ENCODE measurements around the gene RHBDL1.

Gene RHBDL1

DNA sequence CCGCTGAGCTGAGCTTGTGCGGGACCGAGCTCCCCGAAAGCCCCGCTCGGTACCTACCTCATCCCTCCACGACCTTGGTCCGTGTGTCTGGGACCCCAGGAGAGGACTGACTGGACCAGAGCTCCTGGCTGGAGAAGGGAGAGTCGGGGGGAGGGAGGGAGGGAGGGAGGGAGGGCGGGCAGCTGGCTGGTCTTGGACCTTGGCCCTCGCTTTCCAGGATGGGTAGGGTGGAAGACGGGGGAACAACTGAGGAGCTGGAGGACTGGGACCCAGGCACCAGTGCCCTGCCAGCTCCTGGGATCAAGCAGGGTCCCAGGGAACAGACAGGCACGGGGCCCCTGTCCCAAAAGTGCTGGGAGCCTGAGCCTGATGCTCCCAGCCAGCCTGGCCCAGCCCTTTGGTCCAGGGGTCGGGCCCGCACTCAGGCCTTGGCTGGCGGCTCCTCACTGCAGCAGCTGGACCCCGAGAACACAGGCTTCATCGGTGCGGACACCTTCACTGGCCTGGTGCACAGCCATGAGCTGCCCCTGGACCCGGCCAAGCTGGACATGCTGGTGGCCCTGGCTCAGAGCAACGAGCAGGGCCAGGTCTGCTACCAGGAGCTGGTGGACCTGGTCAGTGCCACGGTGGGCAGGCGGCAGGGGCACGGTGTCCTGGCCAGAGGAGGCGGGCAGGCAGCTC lies 553 bp downstream of the RHBDL1 start:
- DNase-seq (ENCODE audit: low read depth) = no peak

DNA sequence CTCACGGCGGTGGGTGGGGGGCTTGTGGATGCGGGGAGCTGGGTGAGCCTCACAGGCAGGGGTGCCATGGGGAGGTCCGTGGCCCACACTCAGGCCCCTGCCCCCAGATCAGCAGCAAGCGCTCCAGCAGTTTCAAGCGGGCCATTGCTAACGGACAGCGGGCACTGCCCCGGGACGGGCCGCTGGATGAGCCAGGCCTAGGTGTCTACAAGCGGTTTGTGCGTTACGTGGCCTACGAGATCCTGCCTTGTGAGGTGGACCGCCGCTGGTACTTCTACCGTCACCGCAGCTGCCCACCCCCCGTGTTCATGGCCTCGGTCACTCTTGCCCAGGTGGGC lies 1.1 kb downstream of the RHBDL1 start:
- DNase-seq (ENCODE audit: low read depth) = no peak

DNA sequence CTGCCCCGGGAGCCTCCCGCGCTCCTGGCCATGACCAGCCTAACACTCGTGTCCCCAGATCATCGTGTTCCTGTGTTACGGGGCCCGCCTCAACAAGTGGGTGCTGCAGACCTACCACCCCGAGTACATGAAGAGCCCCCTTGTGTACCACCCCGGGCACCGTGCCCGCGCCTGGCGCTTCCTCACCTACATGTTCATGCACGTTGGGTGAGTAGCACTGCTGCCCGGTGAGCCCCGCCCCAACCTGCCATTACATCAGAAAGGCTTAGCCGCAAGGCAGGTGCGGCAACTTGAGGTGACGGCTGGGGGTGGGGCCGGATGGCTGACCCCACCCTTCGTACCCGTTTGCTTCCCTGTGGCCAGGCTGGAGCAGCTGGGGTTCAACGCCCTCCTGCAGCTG lies 1.4 kb downstream of the RHBDL1 start:
- no peak for DNase-seq (ENCODE audit: low read depth)

DNA sequence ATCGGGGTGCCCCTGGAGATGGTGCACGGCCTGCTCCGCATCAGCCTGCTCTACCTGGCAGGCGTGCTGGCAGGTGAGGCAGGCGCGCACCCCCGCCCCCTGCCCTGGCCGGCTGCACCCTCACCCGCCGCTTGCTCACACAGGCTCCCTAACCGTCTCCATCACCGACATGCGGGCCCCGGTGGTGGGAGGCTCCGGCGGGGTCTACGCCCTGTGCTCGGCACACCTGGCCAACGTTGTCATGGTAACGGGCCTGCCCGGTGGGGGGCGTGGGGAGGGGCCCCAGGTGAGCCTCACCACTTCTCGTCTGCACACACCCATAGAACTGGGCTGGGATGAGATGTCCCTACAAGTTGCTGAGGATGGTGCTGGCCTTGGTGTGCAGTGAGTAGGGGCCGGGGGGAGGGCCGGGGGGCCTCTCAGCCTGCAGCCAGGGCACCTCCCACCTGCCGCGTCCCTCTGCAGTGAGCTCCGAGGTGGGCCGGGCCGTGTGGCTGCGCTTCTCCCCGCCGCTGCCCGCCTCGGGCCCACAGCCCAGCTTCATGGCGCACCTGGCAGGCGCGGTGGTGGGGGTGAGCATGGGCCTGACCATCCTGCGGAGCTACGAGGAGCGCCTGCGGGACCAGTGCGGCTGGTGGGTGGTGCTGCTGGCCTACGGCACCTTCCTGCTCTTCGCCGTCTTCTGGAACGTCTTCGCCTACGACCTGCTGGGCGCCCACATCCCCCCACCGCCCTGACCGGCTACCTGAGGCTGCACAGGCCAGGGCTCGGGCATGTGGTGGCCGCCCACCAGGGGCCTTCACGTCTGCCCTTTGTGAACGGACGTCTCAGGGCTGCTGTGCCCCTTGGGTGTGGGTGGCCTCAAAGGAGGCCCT lies 2.1 kb downstream of the RHBDL1 start:
- no peak for DNase-seq (ENCODE audit: low read depth)

DNA sequence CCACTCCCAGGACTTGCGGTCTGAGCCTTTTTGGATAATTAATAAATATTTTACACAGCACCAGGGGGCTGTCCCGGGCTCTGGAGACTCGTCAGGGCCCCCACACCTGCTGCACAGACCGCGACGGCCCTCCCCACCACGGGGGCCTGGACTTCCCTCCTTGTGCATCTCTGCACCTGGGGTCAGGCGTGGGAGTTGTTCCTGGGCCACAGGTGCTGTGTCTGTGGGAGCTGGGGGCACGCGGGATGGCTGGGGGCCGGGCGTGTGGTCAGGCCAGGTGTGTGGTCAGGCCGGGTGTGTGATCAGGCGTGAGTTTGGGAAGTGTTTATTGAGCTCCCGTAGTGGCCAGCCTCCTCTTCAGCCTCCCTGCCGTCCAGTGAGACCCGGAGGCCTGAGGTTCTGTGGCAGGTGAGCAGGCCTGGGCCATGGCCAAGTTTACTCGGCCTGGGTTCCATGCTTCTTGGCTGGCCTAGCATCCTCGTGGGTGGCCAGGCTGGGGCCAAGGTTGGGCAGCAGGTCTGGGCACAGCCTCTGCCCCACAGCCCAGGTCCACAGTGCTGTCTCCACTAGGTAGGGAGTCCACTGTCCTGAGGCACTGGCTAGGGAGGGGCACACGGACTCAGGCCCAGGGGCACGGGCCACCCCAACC lies 2.9 kb downstream of the RHBDL1 start:
- no peak for DNase-seq (ENCODE audit: low read depth)

DNA sequence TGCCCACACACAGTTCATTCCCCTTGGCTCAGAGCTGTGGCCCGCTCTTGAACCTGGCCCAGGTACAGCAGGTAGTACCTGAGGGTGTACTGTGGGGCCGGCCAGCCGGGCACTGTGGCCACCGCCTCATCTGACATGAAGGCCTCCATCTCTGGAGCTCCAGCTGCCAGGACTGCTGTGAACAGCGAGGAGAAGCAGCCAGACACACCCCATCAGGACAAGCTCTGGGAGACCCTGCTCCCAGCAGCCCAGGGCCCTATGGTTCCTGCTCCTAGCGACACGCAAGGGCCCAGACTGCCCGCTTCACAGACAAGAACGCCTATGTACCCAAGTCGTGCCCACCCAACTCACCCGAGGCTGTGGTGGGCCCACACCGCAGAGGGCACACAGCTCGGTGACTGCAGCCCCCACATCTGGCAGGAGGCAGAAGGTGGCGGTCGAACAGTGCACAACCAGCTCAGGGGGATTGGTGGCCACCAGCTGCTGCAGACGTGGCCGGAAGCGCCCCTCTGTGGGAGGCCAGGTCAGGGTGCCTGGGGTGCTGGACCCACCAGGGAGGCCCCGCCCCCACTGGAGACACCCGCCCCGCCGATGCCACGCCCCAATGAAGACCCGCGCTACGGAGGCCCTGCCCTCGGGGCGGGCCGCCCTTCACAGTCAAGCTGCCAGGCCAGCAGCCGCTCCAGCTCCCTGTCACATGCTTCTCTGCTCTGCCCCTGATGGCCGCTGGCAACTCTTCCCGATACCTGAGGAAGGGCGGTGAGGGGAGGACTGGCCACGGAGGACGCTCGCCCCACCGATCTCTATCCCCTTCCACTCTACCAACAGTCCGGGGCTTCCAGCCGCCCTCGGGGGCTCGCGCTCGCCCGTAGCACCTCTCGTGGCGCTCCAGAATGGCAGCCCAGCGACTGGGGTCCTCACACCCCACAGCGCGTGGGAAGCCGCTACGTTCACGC lies 3.7 kb downstream of the RHBDL1 start:
- DNase-seq (ENCODE audit: low read depth) = peak; percentile 36

DNA sequence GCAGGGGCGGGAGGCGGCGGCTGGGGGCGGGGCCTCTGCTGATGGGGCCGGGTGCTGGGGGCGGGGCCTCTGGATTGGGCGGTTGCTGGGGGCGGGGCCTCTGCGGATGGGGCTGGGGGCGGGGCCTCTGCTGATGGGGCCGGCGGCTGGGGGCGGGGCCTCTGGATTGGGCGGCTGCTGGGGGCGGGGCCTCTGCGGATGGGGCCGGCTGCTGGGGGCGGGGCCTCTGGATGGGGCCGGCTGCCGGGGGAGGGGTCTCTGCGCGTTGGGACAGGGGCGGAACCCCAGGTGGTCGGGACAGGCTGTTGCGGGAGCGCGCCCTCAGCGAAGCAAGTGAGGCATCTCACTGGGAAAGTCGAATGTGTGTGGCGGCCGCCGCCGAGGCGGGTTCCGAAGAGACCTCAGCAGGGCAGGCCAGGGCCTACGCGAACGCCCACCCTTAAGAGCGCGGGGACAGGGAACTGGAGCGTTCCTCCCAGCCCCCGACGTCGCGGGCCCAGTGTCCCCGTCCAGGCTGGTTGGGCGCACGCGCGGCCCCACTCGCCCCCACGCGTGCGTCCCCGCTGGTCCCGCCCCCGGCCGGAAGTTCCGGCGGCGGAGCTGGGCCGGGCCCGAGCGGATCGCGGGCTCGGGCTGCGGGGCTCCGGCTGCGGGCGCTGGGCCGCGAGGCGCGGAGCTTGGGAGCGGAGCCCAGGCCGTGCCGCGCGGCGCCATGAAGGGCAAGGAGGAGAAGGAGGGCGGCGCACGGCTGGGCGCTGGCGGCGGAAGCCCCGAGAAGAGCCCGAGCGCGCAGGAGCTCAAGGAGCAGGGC lies 4.5 kb downstream of the RHBDL1 start, which contains the start of gene STUB1:
Gene STUB1 (plus strand): TSS at position 597 of the 811 bp plus-strand sequence. CDS start 116 bp downstream, at position 713.
- peak; percentile 82 for DNase-seq (ENCODE audit: low read depth)

DNA sequence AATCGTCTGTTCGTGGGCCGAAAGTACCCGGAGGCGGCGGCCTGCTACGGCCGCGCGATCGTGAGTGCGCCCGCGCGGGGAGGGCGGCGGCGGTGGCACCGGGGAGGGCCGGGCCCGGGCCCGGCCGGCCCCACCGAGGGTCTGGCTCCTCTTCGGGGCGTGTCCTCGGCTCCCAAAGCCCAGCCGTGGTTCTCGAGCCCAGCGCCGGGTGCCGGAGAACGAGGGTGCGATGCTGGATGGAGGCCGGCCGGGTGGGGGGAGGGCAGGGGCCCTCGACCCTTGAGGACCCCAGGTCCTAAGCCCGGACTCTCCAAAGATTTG lies 5.1 kb downstream of the RHBDL1 start:
- no peak for DNase-seq (ENCODE audit: low read depth)

DNA sequence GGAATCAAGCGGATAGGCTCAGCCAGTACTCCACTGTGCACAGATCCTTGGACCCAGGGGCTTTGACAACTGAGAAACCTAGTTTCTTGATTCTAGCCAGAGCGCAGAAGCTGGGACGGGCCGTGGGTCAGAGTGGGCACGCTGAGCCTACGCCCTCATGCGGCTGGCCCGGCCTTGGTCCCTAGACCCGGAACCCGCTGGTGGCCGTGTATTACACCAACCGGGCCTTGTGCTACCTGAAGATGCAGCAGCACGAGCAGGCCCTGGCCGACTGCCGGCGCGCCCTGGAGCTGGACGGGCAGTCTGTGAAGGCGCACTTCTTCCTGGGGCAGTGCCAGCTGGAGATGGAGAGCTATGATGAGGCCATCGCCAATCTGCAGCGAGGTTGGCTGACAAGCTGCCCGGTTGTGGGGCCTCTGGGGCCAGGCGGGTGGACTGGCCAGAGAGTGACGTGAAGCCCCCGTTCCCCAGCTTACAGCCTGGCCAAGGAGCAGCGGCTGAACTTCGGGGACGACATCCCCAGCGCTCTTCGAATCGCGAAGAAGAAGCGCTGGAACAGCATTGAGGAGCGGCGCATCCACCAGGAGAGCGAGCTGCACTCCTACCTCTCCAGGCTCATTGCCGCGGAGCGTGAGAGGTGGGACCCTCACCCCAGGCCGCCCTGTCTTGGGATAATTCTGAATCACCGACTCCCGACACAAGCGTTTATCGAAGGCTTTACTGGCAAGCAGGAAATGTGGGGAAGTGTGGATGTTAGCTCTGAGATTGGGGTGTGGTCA lies 5.7 kb downstream of the RHBDL1 start:
- no peak for DNase-seq (ENCODE audit: low read depth)

DNA sequence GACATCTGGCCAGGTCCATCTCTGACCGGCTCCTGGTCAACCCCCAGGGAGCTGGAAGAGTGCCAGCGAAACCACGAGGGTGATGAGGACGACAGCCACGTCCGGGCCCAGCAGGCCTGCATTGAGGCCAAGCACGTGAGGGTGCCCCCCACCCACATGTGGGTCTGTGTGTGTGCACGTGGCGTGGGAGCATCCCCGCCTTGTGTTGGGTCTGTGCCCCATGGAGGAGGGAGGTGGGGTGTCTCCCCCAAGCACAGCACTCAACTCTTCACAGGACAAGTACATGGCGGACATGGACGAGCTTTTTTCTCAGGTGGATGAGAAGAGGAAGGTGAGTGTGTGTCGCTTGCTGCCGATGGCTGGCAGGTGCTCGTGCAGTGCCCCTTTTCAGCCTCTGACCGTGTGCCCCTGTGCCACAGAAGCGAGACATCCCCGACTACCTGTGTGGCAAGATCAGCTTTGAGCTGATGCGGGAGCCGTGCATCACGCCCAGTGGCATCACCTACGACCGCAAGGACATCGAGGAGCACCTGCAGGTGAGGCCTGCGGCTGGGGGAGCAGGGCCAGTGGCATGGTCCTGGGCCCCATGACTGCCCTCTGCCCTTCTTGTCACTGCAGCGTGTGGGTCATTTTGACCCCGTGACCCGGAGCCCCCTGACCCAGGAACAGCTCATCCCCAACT lies 6.4 kb downstream of the RHBDL1 start:
- DNase-seq (ENCODE audit: low read depth) = no peak

DNA sequence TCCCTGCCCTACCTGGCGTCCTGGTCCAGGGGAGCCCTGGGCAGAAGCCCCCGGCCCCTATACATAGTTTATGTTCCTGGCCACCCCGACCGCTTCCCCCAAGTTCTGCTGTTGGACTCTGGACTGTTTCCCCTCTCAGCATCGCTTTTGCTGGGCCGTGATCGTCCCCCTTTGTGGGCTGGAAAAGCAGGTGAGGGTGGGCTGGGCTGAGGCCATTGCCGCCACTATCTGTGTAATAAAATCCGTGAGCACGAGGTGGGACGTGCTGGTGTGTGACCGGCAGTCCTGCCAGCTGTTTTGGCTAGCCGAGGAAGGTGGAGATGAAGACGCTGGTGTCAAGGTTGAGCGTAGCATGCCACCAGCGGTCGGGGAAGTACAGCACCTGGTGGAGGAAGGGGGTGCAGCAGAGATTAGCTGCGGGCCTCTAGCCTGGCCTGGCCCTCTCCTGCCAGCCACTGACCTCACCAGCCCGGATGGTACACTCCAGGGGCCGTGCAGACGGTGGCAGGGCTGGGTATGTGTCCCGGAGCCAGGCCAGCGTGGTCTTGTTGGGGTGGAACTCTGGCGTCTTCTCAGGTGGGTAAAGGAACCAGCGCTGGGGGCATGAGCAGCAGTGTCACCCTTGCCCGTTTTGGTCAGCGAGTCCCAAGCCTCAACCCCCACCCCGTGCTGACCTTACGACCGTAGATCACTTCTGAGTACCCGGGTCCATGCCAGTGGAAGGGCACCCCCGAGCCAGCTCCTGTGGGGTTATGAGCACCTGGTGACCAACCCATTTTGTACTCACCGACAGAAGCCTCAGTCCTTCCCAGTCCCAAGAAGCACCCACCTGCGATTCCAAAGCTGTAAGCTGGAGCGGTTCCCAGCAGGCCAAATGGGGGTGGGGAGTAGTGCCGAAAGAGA lies 7.3 kb downstream of the RHBDL1 start:
- no peak for DNase-seq (ENCODE audit: low read depth)

DNA sequence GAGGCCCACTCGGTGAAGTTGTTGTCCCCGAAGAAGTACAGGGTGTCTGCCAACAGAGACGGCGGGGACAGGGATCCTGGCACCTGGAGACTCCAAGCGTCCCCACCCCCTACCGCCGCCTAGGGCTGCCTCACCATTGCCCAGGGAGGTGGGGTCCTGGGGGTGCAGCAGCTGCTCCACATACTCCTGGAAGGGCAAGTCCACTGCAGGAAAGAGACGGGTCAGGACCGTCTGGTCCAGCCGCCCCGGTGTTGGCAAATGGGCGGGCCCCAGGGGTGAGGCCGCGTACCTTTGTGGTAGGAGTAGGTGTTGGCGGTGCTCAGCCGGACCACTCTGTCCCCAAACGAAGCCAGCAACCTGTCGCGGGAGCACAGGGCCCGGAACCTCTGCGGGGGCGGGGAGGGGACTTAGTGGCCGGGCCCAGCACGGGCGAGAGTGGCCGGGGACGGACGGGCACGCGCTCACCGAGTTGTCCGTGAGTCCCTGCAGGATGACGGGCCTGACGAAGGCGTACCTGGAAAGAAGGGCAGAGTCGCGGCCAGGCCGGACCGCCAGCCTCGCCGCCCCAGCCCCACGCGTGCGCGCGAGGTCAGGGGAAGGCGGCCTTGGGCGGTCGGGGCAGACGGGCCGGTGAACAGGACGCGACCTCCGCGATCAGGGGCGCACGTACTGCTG lies 8.1 kb downstream of the RHBDL1 start:
- DNase-seq (ENCODE audit: low read depth) = no peak

DNA sequence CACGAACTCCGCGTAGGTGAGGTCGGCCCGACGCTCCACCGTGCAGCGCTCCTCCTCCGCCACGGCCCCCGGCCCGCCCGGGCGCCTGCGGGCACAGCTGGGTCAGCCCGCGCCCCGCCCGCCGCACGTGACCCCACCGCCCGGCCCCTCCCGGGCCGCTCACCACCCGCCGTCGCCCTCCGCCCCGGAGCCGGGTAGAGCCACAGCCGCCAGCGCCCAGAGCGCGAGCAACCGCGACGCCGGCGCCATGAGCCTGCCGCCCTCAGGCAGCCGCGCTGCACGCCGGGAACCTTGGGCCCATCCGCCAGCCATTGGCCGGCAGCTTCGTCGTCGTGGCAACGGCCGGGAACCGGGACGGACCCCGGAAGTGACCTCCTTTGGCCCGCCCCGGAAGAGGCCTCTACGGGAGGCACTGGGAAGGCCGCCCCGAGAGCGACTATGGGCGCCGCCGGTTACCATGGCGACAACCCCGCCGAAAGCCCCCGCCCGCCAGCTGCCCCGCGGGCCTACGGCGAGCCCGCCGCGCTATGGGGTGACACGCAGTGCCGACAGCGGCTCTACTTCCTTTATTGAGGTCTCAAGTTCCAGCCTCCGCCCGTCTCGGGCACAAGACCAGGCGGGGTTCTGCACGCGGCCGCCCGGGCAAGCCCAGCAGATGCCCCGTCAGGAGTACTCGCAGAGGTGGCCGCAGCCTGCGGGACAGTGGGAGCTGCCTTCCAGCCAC lies 8.8 kb downstream of the RHBDL1 start, which contains the start of gene JMJD8:
Gene JMJD8 (minus strand): TSS at position 264 of the 724 bp plus-strand sequence. CDS start 15 bp downstream, at position 249.
- DNase-seq (ENCODE audit: low read depth) = peak; percentile 93

DNA sequence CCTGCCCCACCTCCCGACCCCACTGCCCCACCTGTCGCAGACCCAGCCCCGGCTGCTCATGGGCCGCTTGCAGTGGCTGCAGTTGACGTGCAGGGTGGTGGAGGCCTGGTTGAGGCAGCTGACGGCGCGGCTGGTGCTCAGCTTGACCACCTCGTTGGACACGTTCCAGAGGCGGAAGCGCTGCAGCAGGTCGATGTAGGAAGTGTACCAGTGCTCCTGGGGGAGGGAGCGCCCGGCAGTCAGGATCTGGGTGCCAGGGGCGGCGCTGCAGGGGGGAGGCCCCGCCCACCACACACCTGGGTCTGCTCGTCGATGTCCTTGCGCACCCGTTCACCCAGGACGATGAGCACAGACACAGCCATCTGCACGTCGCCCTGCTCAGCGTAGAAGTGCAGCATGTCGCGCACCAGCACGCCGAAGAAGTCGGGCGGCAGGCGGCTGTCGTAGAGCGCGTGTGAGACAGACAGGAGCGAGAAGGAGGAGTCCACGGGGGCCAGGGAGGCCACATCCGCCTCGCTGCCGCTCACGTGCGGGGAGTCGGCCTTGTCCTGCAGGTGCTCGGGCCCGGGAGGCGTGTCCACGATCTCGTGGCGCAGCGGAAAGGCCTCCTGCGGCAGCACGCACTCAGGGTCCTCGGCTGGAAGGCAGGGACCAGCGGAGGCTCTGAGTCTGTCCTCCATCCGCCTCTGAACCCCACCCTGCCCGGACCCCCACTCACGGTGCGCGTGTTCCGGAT lies 9.7 kb downstream of the RHBDL1 start:
- DNase-seq (ENCODE audit: low read depth) = no peak

DNA sequence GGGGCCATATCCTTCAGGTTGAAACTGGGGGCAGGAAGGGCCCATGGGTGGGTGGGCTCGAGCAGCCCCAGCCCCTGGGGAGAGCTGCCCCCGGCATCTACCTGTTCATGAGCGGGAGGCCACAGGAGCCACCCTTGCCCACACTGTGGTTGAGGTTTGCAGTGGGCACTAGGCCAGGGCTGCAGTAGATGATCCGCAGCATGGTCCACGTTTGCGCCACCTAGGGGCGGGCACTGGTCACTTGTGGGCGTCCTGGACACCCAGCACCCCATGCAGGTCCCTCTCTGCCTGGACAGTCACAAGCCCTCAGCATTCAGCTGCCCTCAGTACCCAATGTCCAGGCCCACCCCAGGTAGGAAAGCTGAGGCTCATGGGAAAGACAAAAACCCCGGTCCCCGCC lies 10.5 kb downstream of the RHBDL1 start:
- no peak for DNase-seq (ENCODE audit: low read depth)

DNA sequence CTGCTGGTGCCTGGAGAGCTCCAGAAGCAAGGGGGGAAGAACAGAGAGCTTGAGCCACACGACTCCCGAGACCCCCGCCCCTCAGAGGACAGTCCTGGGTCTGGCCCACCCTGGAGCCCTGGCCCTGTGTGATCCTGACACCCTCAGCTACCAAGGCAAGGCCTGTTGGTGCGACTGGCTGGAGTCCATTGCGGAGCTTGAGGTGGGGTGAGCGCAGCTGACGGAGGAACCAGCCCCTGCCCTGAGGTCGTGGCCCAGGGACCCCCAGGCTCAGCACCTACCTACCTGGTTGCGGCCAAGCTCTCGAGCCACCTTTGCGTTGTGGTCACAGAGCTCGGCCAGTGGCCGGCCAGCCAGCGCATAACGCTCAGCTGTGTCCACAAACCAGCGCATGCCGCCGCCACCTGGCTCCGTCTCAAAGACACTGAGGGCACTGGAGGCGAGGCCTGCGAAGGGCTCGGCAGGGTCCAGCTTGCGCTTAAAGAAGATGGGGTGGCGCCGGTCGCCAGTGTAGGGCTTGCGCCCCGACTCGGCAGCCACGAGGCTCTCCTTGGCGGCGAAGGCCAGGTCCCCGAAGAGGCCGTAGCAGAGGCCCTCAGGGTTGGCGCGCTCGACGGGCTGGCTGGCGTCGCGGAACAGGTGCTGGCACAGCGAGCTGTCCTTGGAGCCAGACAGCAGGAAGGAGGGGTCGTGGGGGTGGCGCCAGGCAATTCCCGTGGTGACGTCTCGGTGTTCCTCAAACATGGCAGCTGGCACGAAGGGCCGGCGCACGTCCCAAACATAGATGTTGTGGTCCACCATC lies 11.2 kb downstream of the RHBDL1 start:
- no peak for DNase-seq (ENCODE audit: low read depth)
